ENCODE results near the gene ZNF660. TPM values are rescaled to one million over a fixed set of nuclear protein-coding genes. Genes with fewer than 3 reads are reported as not detected.

The ZNF660 gene
- total and polyA plus RNA-seq, 2 experiments from 2014 or later = 4.0 to 9.8 TPM

DNA sequence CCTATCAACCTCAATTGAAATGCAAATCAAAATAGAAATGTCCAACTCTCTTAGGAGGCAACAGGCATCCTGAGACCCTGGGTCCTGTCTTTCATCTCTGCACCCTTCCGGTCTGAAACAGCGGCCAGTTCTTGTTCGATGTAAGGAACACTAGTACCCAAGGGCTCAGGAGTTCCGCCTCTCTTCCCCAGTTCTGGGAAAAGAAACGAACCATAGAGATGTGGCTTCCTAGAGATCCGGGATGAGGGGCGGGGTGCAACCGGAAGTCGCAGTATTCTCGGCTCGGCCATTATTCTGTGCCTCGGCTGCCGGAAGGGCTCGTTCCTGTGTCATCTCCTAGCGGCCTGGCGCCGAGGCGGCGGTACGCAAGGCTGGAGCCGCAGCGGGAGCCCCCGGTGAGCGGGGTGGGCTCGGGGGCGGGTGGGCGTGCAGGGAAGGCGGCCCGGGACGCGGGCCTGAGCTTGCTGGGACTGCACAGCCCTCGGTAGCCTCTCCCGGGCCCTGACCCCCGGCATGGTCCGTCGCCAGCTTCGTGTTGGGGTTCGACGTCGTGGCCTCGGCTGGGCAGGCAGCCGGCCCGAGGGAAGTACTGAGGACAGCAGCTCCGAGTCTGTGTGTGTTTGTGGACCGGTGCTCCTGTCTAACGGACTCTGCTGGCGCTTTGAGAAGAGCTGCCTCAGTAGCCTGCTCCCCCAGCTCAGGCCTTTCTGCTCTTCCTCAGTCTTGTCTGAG lies 40.2 kb downstream of the ZNF660 start, which contains the start of gene ZNF197:
Gene ZNF197 (plus strand): TSS at position 288 of the 732 bp plus-strand sequence. CDS start 4,119 bp downstream, outside the sequence.
- no peaks in the 10 kb centered on the region for H3K9me3 ChIP-seq (ENCODE audit: low read depth)
- H3K4me2 ChIP-seq = peak within 1 kb of the TSS; percentile 79
- TF ChIP-seq EZH2 (IDR thresholded peaks at IDR 0.05; ENCODE audit: borderline replicate concordance) (no peak), EZH2phosphoT487 (IDR thresholded peaks at IDR 0.05; ENCODE audit: low read depth, severe bottlenecking, unreplicated experiment) (no peak)
- TF ChIP-seq, protein P1, sequence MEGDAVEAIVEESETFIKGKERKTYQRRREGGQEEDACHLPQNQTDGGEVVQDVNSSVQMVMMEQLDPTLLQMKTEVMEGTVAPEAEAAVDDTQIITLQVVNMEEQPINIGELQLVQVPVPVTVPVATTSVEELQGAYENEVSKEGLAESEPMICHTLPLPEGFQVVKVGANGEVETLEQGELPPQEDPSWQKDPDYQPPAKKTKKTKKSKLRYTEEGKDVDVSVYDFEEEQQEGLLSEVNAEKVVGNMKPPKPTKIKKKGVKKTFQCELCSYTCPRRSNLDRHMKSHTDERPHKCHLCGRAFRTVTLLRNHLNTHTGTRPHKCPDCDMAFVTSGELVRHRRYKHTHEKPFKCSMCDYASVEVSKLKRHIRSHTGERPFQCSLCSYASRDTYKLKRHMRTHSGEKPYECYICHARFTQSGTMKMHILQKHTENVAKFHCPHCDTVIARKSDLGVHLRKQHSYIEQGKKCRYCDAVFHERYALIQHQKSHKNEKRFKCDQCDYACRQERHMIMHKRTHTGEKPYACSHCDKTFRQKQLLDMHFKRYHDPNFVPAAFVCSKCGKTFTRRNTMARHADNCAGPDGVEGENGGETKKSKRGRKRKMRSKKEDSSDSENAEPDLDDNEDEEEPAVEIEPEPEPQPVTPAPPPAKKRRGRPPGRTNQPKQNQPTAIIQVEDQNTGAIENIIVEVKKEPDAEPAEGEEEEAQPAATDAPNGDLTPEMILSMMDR (IDR thresholded peaks at IDR 0.05; ENCODE audit: poor library complexity) = no peak
- peaks cover 7% of the 10 kb centered on the region for H4K20me1 ChIP-seq (ENCODE audit: insufficient read depth, poor library complexity, severe bottlenecking)
- H3K79me2 ChIP-seq = peaks cover 47% of the 10 kb centered on the region
- peaks cover 16% of the 10 kb centered on the region for H3K4me1 ChIP-seq (ENCODE audit: insufficient read depth)
- WGBS (ENCODE audit: low lambda C conversion rate, missing lambda C conversion rate) = 1% methylated on average over 24 of the region's 47 CpGs
- H3K9me2 ChIP-seq (replicated peaks; ENCODE audit: insufficient read depth) = no peaks in the 10 kb centered on the region
- peak; percentile 95 for DNase-seq (ENCODE audit: low spot score)
- no peaks in the 10 kb centered on the region for H3K36me3 ChIP-seq (replicated peaks; ENCODE audit: insufficient read depth, low read depth)
- H3K27ac ChIP-seq = peak within 1 kb of the TSS; percentile 85
- H3K27me3 ChIP-seq = no peaks in the 10 kb centered on the region
- peak within 1 kb of the TSS; percentile 44 for H3K4me3 ChIP-seq
- peak within 1 kb of the TSS; percentile 88 for H2AFZ ChIP-seq

DNA sequence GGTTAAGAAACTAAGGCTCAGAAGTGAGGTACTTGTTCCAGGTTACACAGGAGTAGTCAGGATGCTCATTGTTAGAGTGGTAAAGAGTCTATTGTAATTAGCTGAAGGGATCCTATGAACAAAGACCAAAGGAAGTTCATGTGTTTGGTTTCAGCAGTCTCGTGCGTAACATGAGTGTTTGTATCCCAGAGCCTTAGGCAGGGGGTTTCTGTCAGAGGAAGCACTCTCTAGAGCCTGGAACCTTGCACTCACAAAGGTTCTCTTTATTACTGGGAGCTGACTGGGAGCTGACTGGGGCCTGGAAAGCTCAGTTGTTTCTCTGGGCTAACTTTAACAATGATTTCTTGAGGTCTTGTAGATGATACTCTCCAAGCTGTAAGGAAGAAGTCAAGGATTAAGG lies 44.0 kb downstream of the ZNF660 start:
- Histone ChIP-seq H4K20me1 (ENCODE audit: insufficient read depth, poor library complexity, severe bottlenecking) (peaks cover 7% of the 10 kb centered on the region), H3K79me2 (peaks cover 52% of the 10 kb centered on the region), H3K27me3 (no peaks in the 10 kb centered on the region), H2AFZ (no peak overlapping the region), H3K4me3 (no peak overlapping the region), H3K36me3 (replicated peaks; ENCODE audit: insufficient read depth, low read depth) (no peaks in the 10 kb centered on the region), H3K9me3 (ENCODE audit: low read depth) (no peaks in the 10 kb centered on the region), H3K4me1 (ENCODE audit: insufficient read depth) (peaks cover 16% of the 10 kb centered on the region), H3K27ac (no peak overlapping the region), H3K4me2 (no peak overlapping the region), H3K9me2 (replicated peaks; ENCODE audit: insufficient read depth) (no peaks in the 10 kb centered on the region)
- no peak for DNase-seq (ENCODE audit: low spot score)
- WGBS (ENCODE audit: low lambda C conversion rate, missing lambda C conversion rate) = 92% methylated on average over 2 of the region's 2 CpGs
- TF ChIP-seq, protein P1 (IDR thresholded peaks at IDR 0.05; ENCODE audit: poor library complexity) = no peak
- TF ChIP-seq EZH2phosphoT487 (IDR thresholded peaks at IDR 0.05; ENCODE audit: low read depth, severe bottlenecking, unreplicated experiment) = no peak
- no peak for TF ChIP-seq EZH2 (IDR thresholded peaks at IDR 0.05; ENCODE audit: borderline replicate concordance)

DNA sequence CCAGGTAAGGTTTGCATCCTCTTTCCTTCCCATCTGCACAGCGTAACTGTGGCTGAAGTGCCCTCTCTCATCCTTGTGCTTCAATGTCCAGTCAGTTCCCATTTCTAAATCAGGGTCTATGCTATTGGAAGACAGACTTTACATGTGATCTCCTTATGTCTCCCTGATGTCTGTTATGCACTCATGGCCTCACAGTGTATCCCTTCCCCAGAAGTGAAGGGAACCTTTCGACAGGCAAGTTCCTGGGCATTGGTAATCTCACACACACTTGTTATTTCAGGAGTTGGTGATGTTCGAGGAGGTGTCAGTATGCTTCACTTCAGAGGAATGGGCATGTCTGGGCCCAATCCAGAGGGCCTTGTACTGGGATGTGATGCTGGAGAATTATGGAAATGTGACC lies 47.4 kb downstream of the ZNF660 start:
- H3K27me3 ChIP-seq = no peaks in the 10 kb centered on the region
- H3K79me2 ChIP-seq = peaks cover 37% of the 10 kb centered on the region
- H3K4me2 ChIP-seq = no peak overlapping the region
- H2AFZ ChIP-seq = no peak overlapping the region
- no peaks in the 10 kb centered on the region for H3K9me2 ChIP-seq (replicated peaks; ENCODE audit: insufficient read depth)
- H4K20me1 ChIP-seq (ENCODE audit: insufficient read depth, poor library complexity, severe bottlenecking) = peaks cover 7% of the 10 kb centered on the region
- no peaks in the 10 kb centered on the region for H3K9me3 ChIP-seq (ENCODE audit: low read depth)
- H3K4me3 ChIP-seq = no peak overlapping the region
- no peaks in the 10 kb centered on the region for H3K4me1 ChIP-seq (ENCODE audit: insufficient read depth)
- H3K27ac ChIP-seq = no peak overlapping the region
- TF ChIP-seq EZH2phosphoT487 (IDR thresholded peaks at IDR 0.05; ENCODE audit: low read depth, severe bottlenecking, unreplicated experiment) (no peak), EZH2 (IDR thresholded peaks at IDR 0.05; ENCODE audit: borderline replicate concordance) (no peak)
- TF ChIP-seq, protein P1 (IDR thresholded peaks at IDR 0.05; ENCODE audit: poor library complexity) = no peak
- WGBS (ENCODE audit: low lambda C conversion rate, missing lambda C conversion rate) = 96% methylated on average over 3 of the region's 3 CpGs
- no peaks in the 10 kb centered on the region for H3K36me3 ChIP-seq (replicated peaks; ENCODE audit: insufficient read depth, low read depth)
- no peak for DNase-seq (ENCODE audit: low spot score)
